Liver (tissue), 3 donors: ENCODE data around the gene C11orf21.

Experiments
- CTCF ChIP-seq: fragments of 150-350 bp; IDR thresholded peaks from 2 replicates; pipeline ENCODE4 v1.5.1; 2017; ENCODE audit warnings: improper control_type of control experiment, low read depth, low read length; ENCODE audit not compliant: missing input control
- FOXA1 ChIP-seq: IDR thresholded peaks from 2 replicates; pipeline ENCODE4 v1.6.1; 2016; ENCODE audit warnings: antibody characterized with exemption
- GABPA ChIP-seq, 2 donors: IDR thresholded peaks in 1 of 2; conservative IDR thresholded peaks in 1 of 2; 2 replicates each; pipeline ENCODE4 v1.6.1; 2016; ENCODE audit warnings: antibody characterized with exemption in 2 of 2, mild to moderate bottlenecking in 1 of 2, moderate library complexity in 1 of 2
- ZBTB33 ChIP-seq: IDR thresholded peaks from 2 replicates; pipeline ENCODE4 v1.6.1; 2016; ENCODE audit warnings: antibody characterized with exemption
- donor health status: healthy.
- donor health status: healthy.

- TF ChIP-seq CTCF (no peak), GABPA (IDR thresholded peaks at IDR 0.05 in 1 of 2, conservative IDR thresholded peaks at IDR 0.05 in 1 of 2) (no peak), FOXA1 (no peak), ZBTB33 (no peak)
Observed at GRCh38 chr11:2272946-2273280, 28.8 kb downstream of the C11orf21 start.
